ENCODE measurements around the gene PTPN4. TPM values are rescaled to one million over a fixed set of nuclear protein-coding genes. Genes with fewer than 3 reads are reported as not detected.
"Not testable (repeated sequence)": the region's sequence is repeated elsewhere in the genome, so short reads cannot be mapped to it uniquely, and the experiment has no call there.

PTPN4 gene
- total RNA-seq, 1 experiment from 2014 or later: 15.1 TPM

- no peak for DNase-seq (ENCODE audit: low spot score)
Measured at GRCh38 chr2:119939915-119940314, 180.2 kb downstream of the PTPN4 start.

GRCh38 chr2:119940856-119941255 lies 181.1 kb downstream of the PTPN4 start:
- no peak for DNase-seq (ENCODE audit: low spot score)

GRCh38 chr2:119941388-119941787 lies 181.7 kb downstream of the PTPN4 start:
- DNase-seq (ENCODE audit: low spot score): no peak

GRCh38 chr2:119941981-119942513 lies 182.3 kb downstream of the PTPN4 start:
- DNase-seq (ENCODE audit: low spot score): no peak

GRCh38 chr2:119943058-119943457 lies 183.3 kb downstream of the PTPN4 start:
- no peak for DNase-seq (ENCODE audit: low spot score)

- no peak for DNase-seq (ENCODE audit: low spot score)
Measured at GRCh38 chr2:119947535-119947934, 187.8 kb downstream of the PTPN4 start.

GRCh38 chr2:119950966-119951365 lies 191.2 kb downstream of the PTPN4 start:
- no peak for DNase-seq (ENCODE audit: low spot score)

GRCh38 chr2:119958670-119959268 lies 199.0 kb downstream of the PTPN4 start:
- DNase-seq (ENCODE audit: low spot score): no peak

- no peak for DNase-seq (ENCODE audit: low spot score)
Measured at GRCh38 chr2:119960821-119961220, 201.1 kb downstream of the PTPN4 start.

GRCh38 chr2:119981896-119982295 lies 222.2 kb downstream of the PTPN4 start:
- DNase-seq (ENCODE audit: low spot score): no peak

GRCh38 chr2:119982506-119982905 lies 222.8 kb downstream of the PTPN4 start:
- no peak for DNase-seq (ENCODE audit: low spot score)

- DNase-seq (ENCODE audit: low spot score): no peak
Measured at GRCh38 chr2:119983108-119983507, 223.4 kb downstream of the PTPN4 start.

GRCh38 chr2:119996148-119996547 lies 236.4 kb downstream of the PTPN4 start:
- DNase-seq (ENCODE audit: low spot score): no peak

- DNase-seq (ENCODE audit: low spot score): not testable (repeated sequence)
Measured at GRCh38 chr2:119996896-119997891, 237.5 kb downstream of the PTPN4 start.

GRCh38 chr2:120001471-120001870 lies 241.7 kb downstream of the PTPN4 start:
- no peak for DNase-seq (ENCODE audit: low spot score)

- no peak for DNase-seq (ENCODE audit: low spot score)
Measured at GRCh38 chr2:120004254-120004653, 244.5 kb downstream of the PTPN4 start.

GRCh38 chr2:120005834-120006521 lies 246.3 kb downstream of the PTPN4 start:
- no peak for DNase-seq (ENCODE audit: low spot score)

- no peak for DNase-seq (ENCODE audit: low spot score)
Measured at GRCh38 chr2:120007851-120008250, 248.1 kb downstream of the PTPN4 start.

GRCh38 chr2:120012363-120012762 lies 252.6 kb downstream of the PTPN4 start:
- DNase-seq (ENCODE audit: low spot score): no peak

GRCh38 chr2:120012771-120013596 lies 253.3 kb downstream of the PTPN4 start, which contains the start of gene EPB41L5:
EPB41L5 (plus strand) TSS chr2:120013077; CDS start chr2:120019085, 6,008 bp downstream.
- peak; percentile 67 for DNase-seq (ENCODE audit: low spot score)

- DNase-seq (ENCODE audit: low spot score): no peak
Measured at GRCh38 chr2:120013597-120014223, 254.0 kb downstream of the PTPN4 start.
